ENCODE measurements around the gene ANKRD34C.

ANKRD34C gene

GRCh38 chr15:79257454-79257853 is 25.1 kb upstream of the ANKRD34C start:
- H3K4me3 ChIP-seq (ENCODE audit: low read length): no peak overlapping the region
- H3F3A ChIP-seq (ENCODE audit: control insufficient read depth, insufficient read depth): no peaks in the 10 kb centered on the region
- H3K4me2 ChIP-seq (ENCODE audit: low read length): no peak overlapping the region
- H3K79me2 ChIP-seq (ENCODE audit: control insufficient read depth, low read length): no peaks in the 10 kb centered on the region
- H4K20me1 ChIP-seq (ENCODE audit: control insufficient read depth, insufficient read depth, low read depth, low read length): no peaks in the 10 kb centered on the region
- no peaks in the 10 kb centered on the region for H3K9me2 ChIP-seq (replicated peaks; ENCODE audit: control insufficient read depth, low read length)
- peaks cover 3% of the 10 kb centered on the region; the same call in 1 of the 2 replicates for H3K27me3 ChIP-seq (ENCODE audit: control insufficient read depth, low read length)
- H3K36me3 ChIP-seq (ENCODE audit: control insufficient read depth, low read length): no peaks in the 10 kb centered on the region
- H3K4me1 ChIP-seq (ENCODE audit: control insufficient read depth, low read length): no peaks in the 10 kb centered on the region
- no peak overlapping the region for H3K27ac ChIP-seq (ENCODE audit: low read depth, low read length)
- H3K9me3 ChIP-seq (ENCODE audit: control insufficient read depth, insufficient read depth, low read length): no peaks in the 10 kb centered on the region; the same call in 1 of the 2 replicates
- TF ChIP-seq EZH2phosphoT487 (IDR thresholded peaks at IDR 0.05; ENCODE audit: borderline replicate concordance, low read length): no peak
- TF ChIP-seq, protein P1, sequence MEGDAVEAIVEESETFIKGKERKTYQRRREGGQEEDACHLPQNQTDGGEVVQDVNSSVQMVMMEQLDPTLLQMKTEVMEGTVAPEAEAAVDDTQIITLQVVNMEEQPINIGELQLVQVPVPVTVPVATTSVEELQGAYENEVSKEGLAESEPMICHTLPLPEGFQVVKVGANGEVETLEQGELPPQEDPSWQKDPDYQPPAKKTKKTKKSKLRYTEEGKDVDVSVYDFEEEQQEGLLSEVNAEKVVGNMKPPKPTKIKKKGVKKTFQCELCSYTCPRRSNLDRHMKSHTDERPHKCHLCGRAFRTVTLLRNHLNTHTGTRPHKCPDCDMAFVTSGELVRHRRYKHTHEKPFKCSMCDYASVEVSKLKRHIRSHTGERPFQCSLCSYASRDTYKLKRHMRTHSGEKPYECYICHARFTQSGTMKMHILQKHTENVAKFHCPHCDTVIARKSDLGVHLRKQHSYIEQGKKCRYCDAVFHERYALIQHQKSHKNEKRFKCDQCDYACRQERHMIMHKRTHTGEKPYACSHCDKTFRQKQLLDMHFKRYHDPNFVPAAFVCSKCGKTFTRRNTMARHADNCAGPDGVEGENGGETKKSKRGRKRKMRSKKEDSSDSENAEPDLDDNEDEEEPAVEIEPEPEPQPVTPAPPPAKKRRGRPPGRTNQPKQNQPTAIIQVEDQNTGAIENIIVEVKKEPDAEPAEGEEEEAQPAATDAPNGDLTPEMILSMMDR (IDR thresholded peaks at IDR 0.05; ENCODE audit: low read depth, low read length, poor library complexity, severe bottlenecking): no peak

- H3K36me3 ChIP-seq (ENCODE audit: control insufficient read depth, low read length): no peaks in the 10 kb centered on the region
- no peaks in the 10 kb centered on the region for H3K9me3 ChIP-seq (ENCODE audit: control insufficient read depth, insufficient read depth, low read length)
- no peaks in the 10 kb centered on the region for H4K20me1 ChIP-seq (ENCODE audit: control insufficient read depth, insufficient read depth, low read depth, low read length)
- no peaks in the 10 kb centered on the region for H3K79me2 ChIP-seq (ENCODE audit: control insufficient read depth, low read length)
- H3K27ac ChIP-seq (ENCODE audit: low read depth, low read length): no peak overlapping the region
- H3K9me2 ChIP-seq (replicated peaks; ENCODE audit: control insufficient read depth, low read length): no peaks in the 10 kb centered on the region
- H3K4me2 ChIP-seq (ENCODE audit: low read length): no peak overlapping the region
- TF ChIP-seq, protein P1 (IDR thresholded peaks at IDR 0.05; ENCODE audit: low read depth, low read length, poor library complexity, severe bottlenecking): no peak
- no peak for TF ChIP-seq EZH2phosphoT487 (IDR thresholded peaks at IDR 0.05; ENCODE audit: borderline replicate concordance, low read length)
- peaks cover 3% of the 10 kb centered on the region; the same call in 1 of the 2 replicates for H3K27me3 ChIP-seq (ENCODE audit: control insufficient read depth, low read length)
- no peak overlapping the region for H3K4me3 ChIP-seq (ENCODE audit: low read length)
- H3F3A ChIP-seq (ENCODE audit: control insufficient read depth, insufficient read depth): no peaks in the 10 kb centered on the region
- no peaks in the 10 kb centered on the region for H3K4me1 ChIP-seq (ENCODE audit: control insufficient read depth, low read length)
These were observed 20.7 kb upstream of the ANKRD34C start for GRCh38 chr15:79261836-79262235.

DNA sequence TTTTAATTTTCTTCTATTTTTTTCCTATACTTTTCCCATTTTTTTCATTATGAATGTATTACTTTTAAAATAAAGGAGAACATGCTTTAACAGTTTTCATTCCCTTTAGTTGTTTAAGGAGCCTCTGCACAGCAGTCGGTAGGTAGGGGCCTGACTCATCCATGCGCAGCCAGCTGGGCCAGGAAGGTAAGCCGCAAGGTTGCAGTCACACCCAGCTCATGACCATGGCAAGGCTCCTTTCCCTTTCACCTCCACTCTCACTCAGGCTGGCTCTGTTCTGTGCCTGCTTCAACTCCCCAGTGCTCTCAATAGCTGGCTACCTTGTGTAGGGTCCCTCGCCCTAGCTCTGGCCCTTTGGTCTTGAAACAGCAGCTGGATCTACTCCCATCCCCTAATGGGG is 17.4 kb upstream of the ANKRD34C start:
- no peak overlapping the region for H3K4me3 ChIP-seq (ENCODE audit: low read length)
- no peaks in the 10 kb centered on the region for H3F3A ChIP-seq (ENCODE audit: control insufficient read depth, insufficient read depth)
- TF ChIP-seq, protein P1 (IDR thresholded peaks at IDR 0.05; ENCODE audit: low read depth, low read length, poor library complexity, severe bottlenecking): no peak
- TF ChIP-seq EZH2phosphoT487 (IDR thresholded peaks at IDR 0.05; ENCODE audit: borderline replicate concordance, low read length): no peak
- no peaks in the 10 kb centered on the region for H3K9me3 ChIP-seq (ENCODE audit: control insufficient read depth, insufficient read depth, low read length)
- H3K79me2 ChIP-seq (ENCODE audit: control insufficient read depth, low read length): no peaks in the 10 kb centered on the region
- H3K4me1 ChIP-seq (ENCODE audit: control insufficient read depth, low read length): no peaks in the 10 kb centered on the region
- H4K20me1 ChIP-seq (ENCODE audit: control insufficient read depth, insufficient read depth, low read depth, low read length): no peaks in the 10 kb centered on the region
- no peak overlapping the region for H3K4me2 ChIP-seq (ENCODE audit: low read length)
- H3K27me3 ChIP-seq (ENCODE audit: control insufficient read depth, low read length): peaks cover 7% of the 10 kb centered on the region
- no peaks in the 10 kb centered on the region for H3K36me3 ChIP-seq (ENCODE audit: control insufficient read depth, low read length)
- no peak overlapping the region for H3K27ac ChIP-seq (ENCODE audit: low read depth, low read length)
- no peaks in the 10 kb centered on the region for H3K9me2 ChIP-seq (replicated peaks; ENCODE audit: control insufficient read depth, low read length)

Measured in DOHH2 (cell line).